Kidney glomerular epithelial cell (primary cell): ENCODE data around the gene TBX5.

ENCODE experiments used
- DNase-seq: peaks from one replicate; lab custom pipeline; 2025; lab: John Stamatoyannopoulos, UW

Gene TBX5

DNA sequence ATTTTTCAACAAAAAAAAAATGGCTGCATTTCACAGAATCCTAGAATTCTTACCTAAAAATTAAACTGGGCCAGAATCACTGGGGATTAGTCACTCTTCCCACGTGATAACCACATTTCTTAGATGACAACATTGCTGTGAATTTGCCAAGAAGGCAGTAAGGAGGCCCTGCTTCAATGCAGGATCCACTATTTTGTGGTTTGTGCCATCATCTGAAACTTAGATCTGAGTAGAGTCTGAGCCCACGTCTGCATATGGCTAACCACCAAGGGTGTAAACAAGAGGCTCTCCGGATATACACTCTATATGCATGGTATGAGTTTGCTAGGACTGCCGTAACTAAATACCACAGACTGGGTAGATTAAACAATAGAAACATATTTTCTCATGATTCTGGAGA lies 24.4 kb upstream of the TBX5 start:
- no peak for DNase-seq

DNA sequence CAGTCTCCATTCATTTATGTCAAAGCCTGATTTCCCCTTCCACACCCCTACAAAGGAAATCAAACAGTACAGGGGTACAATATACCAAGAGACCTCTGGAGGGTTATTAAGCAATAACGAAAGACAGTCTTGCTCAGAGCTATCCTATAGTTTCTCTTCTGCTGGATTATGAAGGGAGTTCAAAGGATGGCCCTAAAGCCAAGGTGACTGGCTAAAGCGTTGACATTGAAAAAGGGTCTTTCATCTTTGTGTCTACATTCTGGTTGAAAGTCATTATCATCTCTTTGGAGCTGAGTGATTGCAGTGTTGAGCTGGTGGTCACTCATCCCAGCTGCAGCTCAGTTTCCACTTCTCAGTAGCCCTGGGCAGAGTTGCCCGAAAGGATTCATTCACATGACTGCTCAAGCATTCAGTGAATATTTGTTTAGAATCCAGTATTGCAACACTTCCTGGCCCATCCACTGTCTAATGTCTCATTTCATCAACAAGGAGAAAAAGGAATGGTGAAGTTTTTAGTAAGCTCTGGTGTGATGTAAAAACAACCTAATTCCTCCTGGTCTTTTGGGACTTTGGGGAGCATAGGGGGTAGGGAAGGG lies 19.2 kb upstream of the TBX5 start:
- DNase-seq, result no peak

DNA sequence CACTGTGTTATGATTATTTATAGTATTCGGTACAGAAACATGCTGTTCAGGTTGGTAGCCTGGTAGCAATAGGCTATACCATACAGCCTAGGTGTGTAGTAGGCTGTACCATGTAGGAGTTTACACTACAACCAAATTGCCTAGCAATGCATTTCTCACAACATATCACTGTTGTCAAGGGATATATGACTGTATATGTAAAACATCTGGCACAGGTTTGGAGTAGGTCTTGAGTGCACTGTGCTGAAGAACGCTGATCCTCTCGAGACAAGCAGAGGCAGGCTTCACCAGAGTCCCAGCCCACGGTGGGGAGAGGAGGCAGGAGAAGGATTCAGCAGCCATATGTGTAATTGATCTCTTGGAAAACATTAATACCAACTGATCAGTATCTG lies 15.0 kb upstream of the TBX5 start:
- DNase-seq, result no peak

DNA sequence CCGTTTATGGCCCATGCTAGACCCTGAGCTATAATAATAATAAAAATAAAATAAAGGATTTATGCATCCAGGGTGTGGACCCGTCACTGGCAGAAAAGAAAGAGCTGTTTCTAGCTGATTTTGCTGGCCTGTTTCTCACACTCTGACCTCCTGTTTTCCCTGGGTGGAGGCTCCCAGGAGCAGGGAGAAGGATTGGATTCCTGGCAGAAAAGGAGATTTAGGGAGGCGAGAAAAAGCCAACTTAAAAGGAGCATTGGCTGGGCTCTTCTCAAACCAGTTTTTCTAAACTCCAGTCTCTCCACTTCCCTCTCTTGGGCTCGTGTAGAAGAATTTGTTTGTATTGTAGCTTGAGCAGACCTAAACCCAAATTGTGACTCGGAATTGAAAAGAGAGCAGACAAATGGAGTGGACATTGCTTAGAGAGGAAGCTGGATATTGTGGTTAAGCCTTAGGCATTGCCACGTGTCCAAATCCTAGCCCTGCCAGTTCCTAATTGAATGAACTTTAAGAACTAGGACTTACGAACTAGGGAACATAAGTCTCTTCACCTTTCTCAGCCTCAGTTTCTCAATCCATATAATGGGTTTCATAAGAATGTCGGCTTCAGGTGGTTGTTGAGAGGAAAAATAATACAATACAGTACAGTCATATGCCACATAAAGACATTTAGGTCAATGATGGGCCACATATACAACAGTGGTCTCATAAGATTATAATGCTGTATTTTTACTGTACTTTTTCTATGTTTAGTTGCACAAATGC lies 14.4 kb upstream of the TBX5 start:
- DNase-seq, result no peak

GRCh38 chr12:114416028-114416427 lies 10.1 kb upstream of the TBX5 start:
- no peak for DNase-seq

DNA sequence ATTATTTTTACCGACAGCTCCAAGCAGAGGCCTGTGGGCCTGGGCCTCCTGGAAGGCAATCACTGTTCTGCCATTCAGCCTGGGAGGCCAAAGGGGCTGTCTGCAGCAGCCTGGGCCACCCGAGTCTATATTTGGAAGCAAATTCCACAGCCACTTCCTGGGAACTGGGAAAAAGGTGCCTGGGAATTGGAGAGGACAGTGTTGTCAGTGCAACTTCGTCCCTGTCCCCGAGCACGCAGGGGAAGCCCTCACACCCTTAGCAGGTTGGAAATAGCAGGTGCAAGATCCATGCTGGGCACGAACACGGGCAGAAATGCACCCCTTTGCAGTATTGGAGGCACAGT lies 9.6 kb upstream of the TBX5 start:
- no peak for DNase-seq

- DNase-seq, result no peak
Observed at GRCh38 chr12:114414866-114415524, 9.1 kb upstream of the TBX5 start.

DNA sequence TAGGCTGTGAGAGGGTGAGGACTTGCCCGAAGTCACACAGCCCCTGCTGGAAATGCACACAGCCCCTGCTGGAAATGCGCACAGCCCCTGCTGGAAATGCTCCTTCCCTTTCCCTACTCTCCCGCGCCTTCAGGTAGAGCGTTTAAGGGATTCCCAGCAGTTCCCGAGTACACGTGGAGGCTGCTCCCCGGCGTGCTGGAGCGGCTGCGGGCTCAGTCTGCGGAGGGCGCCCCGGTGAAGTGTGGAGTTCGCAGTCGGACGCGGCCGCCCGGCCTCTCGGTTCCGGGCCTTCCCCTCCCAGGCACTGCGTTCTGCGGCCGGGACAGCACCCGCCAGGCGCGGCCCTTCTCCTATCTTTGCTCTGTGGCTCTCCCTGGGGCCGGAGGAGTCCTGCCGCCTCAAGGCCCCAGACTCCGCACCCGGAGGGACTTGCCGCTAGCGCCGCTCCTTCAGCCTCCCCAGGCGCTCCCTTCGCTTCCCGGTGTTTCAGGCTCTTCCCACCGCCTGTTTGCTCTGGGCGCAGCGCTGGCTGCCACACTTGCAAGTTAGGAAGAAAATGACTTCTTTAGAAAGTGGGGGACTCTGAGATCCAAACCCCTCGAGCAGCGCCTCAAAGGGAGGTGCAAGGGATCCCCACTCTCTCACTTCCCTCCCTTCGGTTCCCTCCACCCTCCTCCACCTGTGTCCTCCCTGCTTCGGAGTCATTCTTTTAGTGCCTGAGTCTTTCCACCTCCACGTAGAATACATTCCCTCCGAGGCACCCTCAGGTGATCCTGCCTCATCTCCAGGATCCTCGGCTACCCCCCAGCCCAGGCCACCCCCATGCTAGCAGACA lies 8.3 kb upstream of the TBX5 start:
- DNase-seq, result no peak

GRCh38 chr12:114412825-114413749 lies 7.1 kb upstream of the TBX5 start:
- no peak for DNase-seq

GRCh38 chr12:114412307-114412706 lies 6.4 kb upstream of the TBX5 start:
- no peak for DNase-seq

DNA sequence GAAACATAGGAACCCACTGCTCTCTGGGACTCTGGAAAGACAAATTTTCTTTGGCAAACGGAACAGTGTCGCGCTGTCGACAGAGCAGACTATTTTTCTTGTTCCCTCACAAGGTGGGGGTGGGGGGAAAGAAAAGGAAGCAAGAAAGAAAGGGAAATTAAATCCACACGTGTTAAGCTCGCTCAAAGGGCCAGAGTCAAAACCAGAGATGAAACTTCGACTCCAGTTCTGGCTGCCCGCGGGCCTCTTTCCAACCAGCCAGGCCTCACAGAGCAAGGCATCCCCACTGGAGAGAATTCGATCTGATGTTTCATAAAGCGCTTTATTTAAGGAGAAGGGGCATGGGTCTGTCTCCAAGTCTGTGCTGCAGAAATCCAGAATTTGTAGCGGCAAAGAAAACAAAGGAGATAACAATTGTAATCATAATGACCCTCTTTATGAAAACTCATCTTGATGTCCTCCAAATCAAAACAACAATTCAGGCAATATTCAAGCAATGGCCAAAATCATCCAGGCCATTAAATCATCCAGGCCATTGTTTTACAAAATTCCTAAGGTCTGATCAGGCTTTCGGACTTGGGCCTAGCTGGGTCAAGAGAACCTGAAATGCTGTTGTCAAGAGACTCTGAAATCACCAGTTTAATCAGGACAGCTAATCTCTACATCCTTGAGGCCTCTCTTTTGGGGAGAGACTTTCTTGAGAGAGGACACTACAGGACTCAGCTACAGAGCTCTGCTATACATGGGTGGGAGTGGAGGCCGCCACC lies 5.3 kb upstream of the TBX5 start:
- DNase-seq, result no peak

- DNase-seq, result no peak
Observed at GRCh38 chr12:114409852-114410600, 4.1 kb upstream of the TBX5 start.

- no peak for DNase-seq
Observed at GRCh38 chr12:114408886-114409851, 3.2 kb upstream of the TBX5 start.

GRCh38 chr12:114408471-114408885 lies 2.5 kb upstream of the TBX5 start:
- DNase-seq, result no peak

DNA sequence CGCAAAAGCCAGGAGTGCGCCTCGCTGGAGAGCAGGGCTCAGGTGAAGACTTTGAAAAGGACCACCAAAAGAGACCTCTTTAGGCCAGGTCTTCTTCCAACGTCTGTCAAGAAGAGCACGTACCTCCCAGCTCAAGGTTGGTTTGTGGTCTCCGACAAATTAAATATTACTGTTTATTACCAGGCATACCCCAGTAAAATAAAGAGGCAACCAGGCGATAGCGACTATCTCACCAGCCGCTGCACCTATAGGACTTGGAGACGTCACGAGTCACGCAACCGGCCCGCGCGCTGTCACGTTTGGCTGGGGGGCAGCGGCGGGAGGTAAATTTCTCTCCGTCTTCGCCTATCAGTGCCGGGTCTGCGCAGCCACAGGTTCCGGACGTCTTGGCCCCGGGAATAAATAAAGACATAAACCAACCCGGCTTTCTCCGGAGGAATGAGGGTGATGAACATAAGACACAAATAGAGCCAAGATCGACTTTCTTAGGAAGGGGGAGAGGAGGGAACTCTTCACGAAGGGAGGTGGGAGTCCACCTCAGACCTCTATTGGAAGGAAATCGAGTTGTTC lies 2.0 kb upstream of the TBX5 start:
- DNase-seq, result no peak

DNA sequence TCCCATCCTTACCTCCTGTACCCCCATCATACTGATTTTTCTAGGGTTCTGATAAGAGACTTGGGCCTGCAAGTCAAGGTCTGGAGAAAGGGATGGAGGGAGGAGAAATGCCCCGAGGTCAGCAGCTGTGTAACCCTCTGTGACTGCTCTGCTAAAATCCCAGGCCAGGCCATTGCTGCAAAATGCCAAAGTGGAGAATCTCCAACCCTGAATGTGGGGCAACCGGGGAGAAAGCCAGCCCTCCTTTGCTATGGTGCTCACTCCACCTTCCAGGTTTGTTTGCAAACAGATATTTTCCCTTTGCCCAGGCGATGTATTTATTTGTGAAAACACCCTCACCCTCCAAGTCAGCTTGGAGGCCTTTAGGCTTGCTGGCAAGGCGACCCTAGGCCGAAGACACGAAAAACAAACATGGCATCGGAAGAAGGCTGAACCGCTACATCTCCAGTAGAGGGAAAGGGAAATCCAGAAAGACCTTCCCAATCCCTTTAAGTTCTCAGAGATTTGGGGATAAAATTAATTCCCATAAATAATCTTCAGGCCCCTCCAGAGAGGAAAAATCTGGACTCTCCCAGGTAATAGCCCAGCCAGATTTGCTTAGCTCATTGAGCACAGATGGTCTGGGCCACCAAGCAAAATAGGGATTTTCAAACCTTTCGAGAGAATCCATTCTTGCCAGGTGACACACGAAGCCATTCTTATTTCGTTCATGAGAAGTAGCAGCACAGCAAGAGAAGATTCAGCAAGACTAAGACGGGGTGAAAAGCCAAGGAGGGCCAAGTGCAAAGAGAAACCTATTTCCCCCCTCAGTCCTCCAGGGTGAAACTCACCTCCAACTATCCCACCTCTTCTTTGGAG lies 1.3 kb upstream of the TBX5 start:
- DNase-seq, result no peak

DNA sequence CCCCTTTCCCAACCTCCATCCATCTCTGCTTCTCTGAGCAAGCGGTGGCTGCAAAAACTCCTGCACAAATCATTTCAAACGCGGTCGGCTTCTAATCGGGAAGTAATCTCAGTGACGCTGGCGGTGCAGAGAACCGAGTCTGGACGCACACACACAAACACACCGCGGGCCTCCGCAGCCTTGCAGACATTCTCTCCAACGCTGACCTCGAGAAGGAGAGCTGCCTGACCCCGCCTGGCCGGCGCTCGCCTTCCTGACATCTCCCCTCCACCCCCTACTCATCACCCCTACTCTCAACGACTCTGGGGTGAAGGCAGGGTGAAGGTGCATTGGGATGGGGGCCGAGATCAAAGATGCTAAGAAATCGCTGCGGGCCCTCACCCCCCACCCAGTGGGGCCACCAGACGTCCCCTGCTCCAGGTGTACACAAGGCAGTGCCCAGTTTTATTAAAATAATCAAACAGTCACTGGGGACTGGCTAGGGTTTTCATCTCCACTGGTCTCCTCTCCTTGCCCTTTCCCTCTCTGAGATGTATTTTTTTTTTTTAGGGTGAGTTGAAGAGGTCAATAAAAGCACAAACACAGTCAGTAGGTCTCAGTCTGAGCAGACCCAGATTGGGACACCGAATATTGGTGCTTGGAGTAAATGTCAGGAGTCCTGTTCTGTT lies 506 bp upstream of the TBX5 start:
- no peak for DNase-seq
